ENCODE measurements around the gene ITPR1.

Gene ITPR1

DNA sequence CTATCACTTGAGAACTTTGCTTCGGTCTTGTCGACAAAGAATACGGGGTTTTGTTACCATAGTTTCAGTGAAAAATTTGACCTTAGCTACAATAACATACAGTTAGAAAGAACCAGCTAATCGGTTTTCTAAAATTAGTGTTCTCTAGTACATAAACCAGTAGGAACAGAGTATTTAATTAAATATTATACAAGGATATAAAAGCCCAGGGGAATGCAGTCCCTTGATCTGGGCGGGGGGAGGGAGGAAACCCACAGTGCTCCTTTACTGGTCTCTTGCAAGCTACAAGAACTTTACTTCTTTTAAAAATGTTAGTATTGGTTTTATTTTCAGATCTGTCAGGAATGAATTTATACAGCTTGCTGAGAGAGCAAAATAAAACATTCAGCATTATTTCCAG, 41.8 kb downstream of the ITPR1 start:
- DNase-seq (ENCODE audit: low spot score), result no peak
- H3K27ac ChIP-seq, result peak overlapping the region; percentile 57 to 82
- TF ChIP-seq, protein P1, sequence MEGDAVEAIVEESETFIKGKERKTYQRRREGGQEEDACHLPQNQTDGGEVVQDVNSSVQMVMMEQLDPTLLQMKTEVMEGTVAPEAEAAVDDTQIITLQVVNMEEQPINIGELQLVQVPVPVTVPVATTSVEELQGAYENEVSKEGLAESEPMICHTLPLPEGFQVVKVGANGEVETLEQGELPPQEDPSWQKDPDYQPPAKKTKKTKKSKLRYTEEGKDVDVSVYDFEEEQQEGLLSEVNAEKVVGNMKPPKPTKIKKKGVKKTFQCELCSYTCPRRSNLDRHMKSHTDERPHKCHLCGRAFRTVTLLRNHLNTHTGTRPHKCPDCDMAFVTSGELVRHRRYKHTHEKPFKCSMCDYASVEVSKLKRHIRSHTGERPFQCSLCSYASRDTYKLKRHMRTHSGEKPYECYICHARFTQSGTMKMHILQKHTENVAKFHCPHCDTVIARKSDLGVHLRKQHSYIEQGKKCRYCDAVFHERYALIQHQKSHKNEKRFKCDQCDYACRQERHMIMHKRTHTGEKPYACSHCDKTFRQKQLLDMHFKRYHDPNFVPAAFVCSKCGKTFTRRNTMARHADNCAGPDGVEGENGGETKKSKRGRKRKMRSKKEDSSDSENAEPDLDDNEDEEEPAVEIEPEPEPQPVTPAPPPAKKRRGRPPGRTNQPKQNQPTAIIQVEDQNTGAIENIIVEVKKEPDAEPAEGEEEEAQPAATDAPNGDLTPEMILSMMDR (IDR thresholded peaks at IDR 0.05), result no peak
- peak overlapping the region; percentile 52 for H3K4me3 ChIP-seq

GRCh38 chr3:4536260-4536659, 43.1 kb downstream of the ITPR1 start:
- peak overlapping the region; percentile 54 to 82 for H3K27ac ChIP-seq
- TF ChIP-seq, protein P1 (IDR thresholded peaks at IDR 0.05), result no peak
- no peak overlapping the region for H3K4me3 ChIP-seq
- DNase-seq (ENCODE audit: low spot score), result no peak

DNA sequence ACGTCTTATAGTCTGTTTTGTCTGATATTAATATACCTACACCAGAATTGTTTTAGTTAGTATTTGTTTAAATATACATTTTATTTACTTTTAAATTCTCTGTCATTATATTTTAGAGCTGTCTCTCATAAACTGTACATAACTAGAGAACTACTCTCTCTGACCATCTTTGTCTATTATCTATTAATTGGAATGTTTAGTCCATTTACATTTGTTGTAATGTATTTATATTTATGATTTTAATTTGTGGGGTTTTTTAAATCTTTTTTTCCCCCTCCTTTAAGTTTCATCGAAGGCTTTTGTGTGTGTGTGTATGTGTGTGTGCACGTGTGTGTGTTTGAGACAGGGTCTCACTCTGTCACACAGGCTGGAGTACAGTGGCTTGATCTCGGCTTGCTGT, 47.1 kb downstream of the ITPR1 start:
- Histone ChIP-seq H3K4me3 (no peak overlapping the region), H3K27ac (no peak overlapping the region)
- DNase-seq (ENCODE audit: low spot score), result no peak
- TF ChIP-seq, protein P1 (IDR thresholded peaks at IDR 0.05), result no peak

DNA sequence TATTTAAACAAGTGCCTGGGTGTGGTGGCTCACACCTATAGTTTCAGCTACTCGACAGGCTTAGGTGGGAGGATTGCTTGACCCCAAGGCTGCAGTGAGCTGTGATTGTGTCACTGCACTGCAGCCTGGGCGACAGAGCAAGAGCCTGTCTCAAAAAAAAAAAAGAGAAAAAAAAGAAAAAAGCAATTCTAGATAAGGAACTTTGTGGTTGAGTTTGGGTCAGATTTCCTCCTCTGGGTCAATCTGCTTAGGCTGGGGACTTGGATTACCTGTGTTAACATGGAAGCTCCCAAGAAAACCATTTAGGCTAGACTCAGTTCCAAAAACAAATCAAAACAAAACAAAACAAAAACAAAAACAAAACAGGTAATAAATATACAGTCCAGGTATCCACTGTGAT, 50.0 kb downstream of the ITPR1 start:
- DNase-seq (ENCODE audit: low spot score), result no peak
- TF ChIP-seq, protein P1 (IDR thresholded peaks at IDR 0.05), result no peak
- H3K27ac ChIP-seq, result no peak overlapping the region
- no peak overlapping the region for H3K4me3 ChIP-seq

DNA sequence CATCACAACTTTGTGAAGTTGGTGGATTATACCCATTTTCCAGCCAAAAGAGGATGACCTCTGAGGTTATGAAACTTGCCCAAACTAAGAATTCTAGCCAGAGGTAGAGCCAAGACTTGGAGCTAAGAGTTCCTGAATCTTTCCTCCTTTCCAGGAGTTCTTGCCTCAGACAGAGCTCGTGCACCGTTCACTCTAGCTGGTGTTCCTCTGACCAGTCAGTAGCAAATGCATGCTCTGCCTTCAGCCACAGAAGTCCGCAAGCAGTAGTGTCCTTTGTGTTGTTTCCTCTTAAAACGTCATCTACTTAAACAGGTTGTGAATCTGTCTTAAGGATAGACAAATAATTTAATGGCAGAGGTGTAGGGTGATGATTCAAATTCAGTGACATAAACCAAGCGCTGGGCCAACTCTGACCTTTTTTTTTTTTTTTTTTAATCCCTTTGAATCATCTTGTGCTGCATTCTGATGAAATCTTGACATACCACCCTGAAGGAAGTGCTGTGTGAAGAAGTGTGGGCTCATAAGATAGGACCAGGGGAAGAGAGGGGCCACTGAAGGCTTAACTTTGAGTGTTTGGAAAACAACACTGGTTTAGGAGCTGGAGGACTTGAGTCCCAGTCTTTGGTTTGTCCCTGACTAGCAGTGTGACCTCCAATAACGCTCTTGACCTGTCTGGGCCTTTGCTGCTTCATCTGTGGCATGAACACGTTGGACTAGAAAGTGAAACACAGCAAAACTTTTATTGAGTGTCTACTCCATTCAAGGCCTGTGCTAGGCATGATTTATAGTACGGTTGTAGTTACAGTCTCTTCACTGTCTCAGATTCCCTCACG, 53.4 kb downstream of the ITPR1 start:
- no peak overlapping the region for H3K4me3 ChIP-seq
- peak overlapping the region in 1 of 2 donors; percentile 42 for H3K27ac ChIP-seq
- TF ChIP-seq, protein P1 (IDR thresholded peaks at IDR 0.05), result no peak
- DNase-seq (ENCODE audit: low spot score), result no peak

- TF ChIP-seq, protein P1 (IDR thresholded peaks at IDR 0.05), result no peak
- H3K27ac ChIP-seq, result peak overlapping the region in 1 of 2 donors; percentile 30
- DNase-seq (ENCODE audit: low spot score), result no peak
- no peak overlapping the region for H3K4me3 ChIP-seq
These were observed 54.7 kb downstream of the ITPR1 start for GRCh38 chr3:4547799-4548198.

GRCh38 chr3:4548356-4548755, 55.2 kb downstream of the ITPR1 start:
- DNase-seq (ENCODE audit: low spot score), result no peak
- H3K4me3 ChIP-seq, result no peak overlapping the region
- peak overlapping the region in 1 of 2 donors; percentile 30 for H3K27ac ChIP-seq
- TF ChIP-seq, protein P1 (IDR thresholded peaks at IDR 0.05), result no peak
